Liver (tissue), 3 donors: ENCODE data around the gene TMEM168.

Source experiments
- CTCF ChIP-seq: fragments of 150-350 bp; IDR thresholded peaks from 2 replicates; pipeline ENCODE4 v1.5.1; 2017; ENCODE audit warnings: improper control_type of control experiment, low read depth, low read length; ENCODE audit not compliant: missing input control
- EGR1 ChIP-seq, 2 donors: IDR thresholded peaks; 2 replicates each; pipeline ENCODE4 v1.6.1; 2016 to 2018; ENCODE audit warnings: antibody characterized with exemption in 2 of 2, low read depth in 2 of 2
- FOXA1 ChIP-seq: IDR thresholded peaks from 2 replicates; pipeline ENCODE4 v1.6.1; 2016; ENCODE audit warnings: antibody characterized with exemption
- MAX ChIP-seq: IDR thresholded peaks from 2 replicates; pipeline ENCODE4 v1.6.1; 2016; ENCODE audit warnings: antibody characterized with exemption
- REST ChIP-seq: IDR thresholded peaks from 2 replicates; pipeline ENCODE4 v1.6.1; 2016; ENCODE audit warnings: antibody characterized with exemption, mild to moderate bottlenecking
- RXRA ChIP-seq, 2 donors: IDR thresholded peaks; 2 replicates each; pipeline ENCODE4 v1.6.1; 2017 to 2018; ENCODE audit warnings: antibody characterized with exemption in 2 of 2, mild to moderate bottlenecking in 1 of 2
- SP1 ChIP-seq: IDR thresholded peaks from 2 replicates; pipeline ENCODE4 v1.6.1; 2018; ENCODE audit warnings: antibody characterized with exemption, mild to moderate bottlenecking
- TAF1 ChIP-seq: conservative IDR thresholded peaks from 2 replicates; pipeline ENCODE4 v1.6.1; 2016; ENCODE audit warnings: antibody characterized with exemption, mild to moderate bottlenecking
- donor health status: healthy.
- donor health status: healthy.

GRCh38 chr7:112757337-112757736, 32.9 kb downstream of the TMEM168 start:
- TF ChIP-seq EGR1 (IDR thresholded peaks at IDR 0.05; ENCODE audit: low read depth in 2 of 2) = no peak
- no peak for TF ChIP-seq CTCF
- TF ChIP-seq REST = no peak
- TF ChIP-seq FOXA1 = no peak
- no peak for TF ChIP-seq SP1
- no peak for TF ChIP-seq MAX
- no peak for TF ChIP-seq TAF1
- no peak for TF ChIP-seq RXRA (IDR thresholded peaks at IDR 0.05)
